SU-DHL-6 (cell line): ENCODE measurements around the gene STIM2.

ENCODE experiments used
- H2AFZ ChIP-seq: fragments of 200-600 bp; sonication (generic); 2 replicates; pipeline ENCODE4 v1.6.1; 2014; ENCODE audit warnings: low read depth, mild to moderate bottlenecking, moderate library complexity, mixed read lengths, antibody characterized with exemption, low read length; ENCODE audit not compliant: severe bottlenecking
- H3F3A ChIP-seq: fragments of 200-600 bp; shearing (Covaris generic); 2 replicates; pipeline ENCODE4 v1.6.0; 2016; ENCODE audit warnings: antibody characterized with exemption, mild to moderate bottlenecking; ENCODE audit not compliant: insufficient read depth
- H3K27ac ChIP-seq: fragments of 200-600 bp; sonication (generic); 2 replicates; pipeline ENCODE4 v1.5.1; 2016; ENCODE audit warnings: low read depth, mild to moderate bottlenecking, low read length, moderate library complexity, mixed read lengths
- H3K27me3 ChIP-seq: fragments of 200-600 bp; sonication (generic), shearing (Covaris generic); 2 replicates; pipeline ENCODE4 v1.6.0; 2014; ENCODE audit warnings: mild to moderate bottlenecking, low read length
- H3K36me3 ChIP-seq: fragments of 200-600 bp; sonication (generic); 2 replicates; pipeline ENCODE4 v1.6.1; 2014; ENCODE audit warnings: mild to moderate bottlenecking, low read length, mixed read lengths
- H3K4me2 ChIP-seq: fragments of 300-600, 200-600 bp; shearing (Covaris generic), sonication (generic); 2 replicates; pipeline ENCODE4 v1.6.0; 2014; ENCODE audit warnings: low read length, low read depth, mild to moderate bottlenecking; ENCODE audit not compliant: poor library complexity, severe bottlenecking
- H3K4me3 ChIP-seq: fragments of 200-600 bp; sonication (generic); 2 replicates; pipeline ENCODE4 v1.5.1; 2014; ENCODE audit warnings: antibody characterized with exemption, low read length, mild to moderate bottlenecking, mixed read lengths; ENCODE audit not compliant: insufficient read depth, poor library complexity, severe bottlenecking
- H3K79me2 ChIP-seq: fragments of 200-600 bp; sonication (generic); 2 replicates; pipeline ENCODE4 v1.6.1; 2014; ENCODE audit warnings: mild to moderate bottlenecking, low read length, moderate library complexity; ENCODE audit not compliant: insufficient read depth
- H3K9ac ChIP-seq: fragments of 200-600 bp; sonication (generic); 2 replicates; pipeline ENCODE4 v1.7.0; 2014; ENCODE audit warnings: mild to moderate bottlenecking, low read length
- H3K9me2 ChIP-seq: fragments of 200-600 bp; sonication (generic); replicated peaks from 2 replicates; pipeline ENCODE4 v1.6.1; 2014; ENCODE audit warnings: low read length; ENCODE audit not compliant: insufficient read depth
- H3K9me3 ChIP-seq: fragments of 200-600 bp; sonication (generic); 2 replicates; pipeline ENCODE4 v1.6.1; 2014; ENCODE audit warnings: low read length, mixed read lengths; ENCODE audit not compliant: insufficient read depth
- H4K20me1 ChIP-seq: fragments of 200-600 bp; sonication (generic); 2 replicates; pipeline ENCODE4 v1.6.1; 2014; ENCODE audit warnings: low read depth, mild to moderate bottlenecking, antibody characterized with exemption, low read length, moderate library complexity, mixed read lengths
- EZH2phosphoT487 ChIP-seq: fragments of 200-600 bp; sonication (generic), shearing (Covaris generic); conservative IDR thresholded peaks from 2 replicates; pipeline ENCODE4 v1.6.1; 2018; ENCODE audit warnings: mild to moderate bottlenecking, antibody characterized with exemption, low read length, moderate library complexity, mixed read lengths
- TF ChIP-seq, protein P1 (sequence below): fragments of 200-600 bp; sonication (generic); IDR thresholded peaks from one replicate; pipeline ENCODE4 v1.5.1; 2017; ENCODE audit warnings: antibody characterized with exemption, mild to moderate bottlenecking, low read length, moderate library complexity; ENCODE audit not compliant: insufficient read depth, poor library complexity, severe bottlenecking

Gene STIM2

DNA sequence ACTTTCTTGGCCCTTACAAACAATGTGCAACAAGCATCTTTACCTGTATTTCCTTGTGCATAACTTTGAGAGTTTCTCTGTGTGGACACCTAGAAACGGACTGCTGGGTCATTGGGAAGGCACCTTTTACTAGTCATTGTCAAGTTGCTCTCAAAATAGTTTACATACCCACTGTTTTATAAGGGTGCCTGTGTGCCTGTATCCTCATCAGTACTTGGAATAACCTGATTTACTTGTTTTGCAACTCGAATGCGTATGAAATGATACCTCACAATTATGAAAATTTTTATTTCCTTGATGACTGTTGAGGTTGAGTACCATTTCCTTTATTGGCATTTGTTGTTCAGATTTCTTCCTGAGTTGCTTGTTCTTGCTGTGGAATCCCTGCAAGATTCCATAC, 150.8 kb downstream of the STIM2 start:
- H3K36me3 ChIP-seq = peaks cover 64% of the 10 kb centered on the region
- H3K9ac ChIP-seq = no peak overlapping the region
- peaks cover 47% of the 10 kb centered on the region for H3K79me2 ChIP-seq
- H3F3A ChIP-seq = peaks cover 36% of the 10 kb centered on the region
- H3K27me3 ChIP-seq = no peaks in the 10 kb centered on the region
- H3K9me2 ChIP-seq = no peaks in the 10 kb centered on the region
- TF ChIP-seq EZH2phosphoT487 = no peak
- TF ChIP-seq, protein P1, sequence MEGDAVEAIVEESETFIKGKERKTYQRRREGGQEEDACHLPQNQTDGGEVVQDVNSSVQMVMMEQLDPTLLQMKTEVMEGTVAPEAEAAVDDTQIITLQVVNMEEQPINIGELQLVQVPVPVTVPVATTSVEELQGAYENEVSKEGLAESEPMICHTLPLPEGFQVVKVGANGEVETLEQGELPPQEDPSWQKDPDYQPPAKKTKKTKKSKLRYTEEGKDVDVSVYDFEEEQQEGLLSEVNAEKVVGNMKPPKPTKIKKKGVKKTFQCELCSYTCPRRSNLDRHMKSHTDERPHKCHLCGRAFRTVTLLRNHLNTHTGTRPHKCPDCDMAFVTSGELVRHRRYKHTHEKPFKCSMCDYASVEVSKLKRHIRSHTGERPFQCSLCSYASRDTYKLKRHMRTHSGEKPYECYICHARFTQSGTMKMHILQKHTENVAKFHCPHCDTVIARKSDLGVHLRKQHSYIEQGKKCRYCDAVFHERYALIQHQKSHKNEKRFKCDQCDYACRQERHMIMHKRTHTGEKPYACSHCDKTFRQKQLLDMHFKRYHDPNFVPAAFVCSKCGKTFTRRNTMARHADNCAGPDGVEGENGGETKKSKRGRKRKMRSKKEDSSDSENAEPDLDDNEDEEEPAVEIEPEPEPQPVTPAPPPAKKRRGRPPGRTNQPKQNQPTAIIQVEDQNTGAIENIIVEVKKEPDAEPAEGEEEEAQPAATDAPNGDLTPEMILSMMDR = no peak
- 0 out of 2 replicates have a peak, but pooled peaks cover 12% of the 10 kb centered on the region for H4K20me1 ChIP-seq
- no peaks in the 10 kb centered on the region for H3K9me3 ChIP-seq
- no peak overlapping the region for H3K4me2 ChIP-seq
- H3K27ac ChIP-seq = no peak overlapping the region; the same call in 1 of the 2 replicates
- no peak overlapping the region for H2AFZ ChIP-seq
- H3K4me3 ChIP-seq = no peak overlapping the region

- H3K9me2 ChIP-seq = no peaks in the 10 kb centered on the region
- H3K4me3 ChIP-seq = no peak overlapping the region
- peaks cover 22% of the 10 kb centered on the region; the same call in 1 of the 2 replicates for H3F3A ChIP-seq
- no peak overlapping the region for H3K27ac ChIP-seq
- H3K4me2 ChIP-seq = peak overlapping the region; percentile 23
- 0 out of 2 replicates have a peak, but pooled peaks cover 12% of the 10 kb centered on the region for H4K20me1 ChIP-seq
- H3K79me2 ChIP-seq = peaks cover 46% of the 10 kb centered on the region
- H3K9me3 ChIP-seq = no peaks in the 10 kb centered on the region
- TF ChIP-seq, protein P1 = no peak
- no peak for TF ChIP-seq EZH2phosphoT487
- no peak overlapping the region for H2AFZ ChIP-seq
- H3K27me3 ChIP-seq = no peaks in the 10 kb centered on the region
- peaks cover 57% of the 10 kb centered on the region for H3K36me3 ChIP-seq
- H3K9ac ChIP-seq = no peak overlapping the region
Measured at GRCh38 chr4:27013012-27013411, 152.4 kb downstream of the STIM2 start.

DNA sequence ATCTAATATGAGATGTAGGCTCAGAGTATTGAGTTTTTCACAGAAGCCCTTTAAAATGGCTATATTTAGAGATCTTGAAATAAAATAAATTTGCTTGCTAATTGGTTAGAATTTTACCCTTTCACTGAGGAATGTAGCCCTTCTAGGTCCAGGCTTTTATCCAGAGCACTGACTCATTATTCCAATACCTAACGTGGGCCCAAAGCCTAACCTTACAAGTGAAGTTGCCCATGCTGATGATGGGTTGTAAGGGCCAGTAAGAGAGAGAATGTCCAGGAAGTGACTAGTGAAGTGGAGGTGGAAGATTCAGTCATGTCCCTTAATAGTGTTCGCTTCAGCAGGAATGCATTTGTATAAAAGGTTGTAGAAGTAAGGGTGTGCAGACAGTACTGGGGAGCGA, 155.9 kb downstream of the STIM2 start:
- no peaks in the 10 kb centered on the region for H3K27me3 ChIP-seq
- H3K4me2 ChIP-seq = no peak overlapping the region

More for the DNA sequence above, 155.9 kb downstream of the STIM2 start:
- TF ChIP-seq, protein P1 = no peak
- no peak for TF ChIP-seq EZH2phosphoT487
- Histone ChIP-seq H3K79me2 (peaks cover 36% of the 10 kb centered on the region), H3K36me3 (peaks cover 62% of the 10 kb centered on the region; the same call in 1 of the 2 replicates), H3K4me3 (no peak overlapping the region), H3K27ac (no peak overlapping the region), H3K9ac (no peak overlapping the region), H2AFZ (no peak overlapping the region), H4K20me1 (0 out of 2 replicates have a peak, but pooled peaks cover 7% of the 10 kb centered on the region), H3K9me3 (no peaks in the 10 kb centered on the region), H3F3A (peaks cover 11% of the 10 kb centered on the region; the same call in 1 of the 2 replicates), H3K9me2 (no peaks in the 10 kb centered on the region)
